ENCODE data around the gene CHD2.

GRCh38 chr15:93024293-93024692, 124.2 kb downstream of the CHD2 start:
- no peak for TF ChIP-seq CTCF (IDR thresholded peaks at IDR 0.05)
- no peak for TF ChIP-seq FOXJ3 (CRISPR knock-in tag; IDR thresholded peaks at IDR 0.05; ENCODE audit: borderline replicate concordance)
- TF ChIP-seq GABPB1 (CRISPR knock-in tag; IDR thresholded peaks at IDR 0.05) = no peak
- TF ChIP-seq ELF4 (CRISPR knock-in tag; IDR thresholded peaks at IDR 0.05; ENCODE audit: low read depth) = no peak
- TF ChIP-seq FOXK1 (CRISPR knock-in tag; IDR thresholded peaks at IDR 0.05) = no peak
- no peak for TF ChIP-seq FOXP4 (CRISPR knock-in tag; IDR thresholded peaks at IDR 0.05)
- no peak for TF ChIP-seq USF2 (CRISPR knock-in tag; IDR thresholded peaks at IDR 0.05)
- TF ChIP-seq AFF4 (CRISPR knock-in tag; IDR thresholded peaks at IDR 0.05; ENCODE audit: borderline replicate concordance) = no peak

Measured in WTC11 (cell line).